GM11168 (cell line): ENCODE measurements around the gene THAP12.
"Not testable (repeated sequence)": the region's sequence is repeated elsewhere in the genome, so short reads cannot be mapped to it uniquely, and the experiment has no call there.

Source experiments
- in situ Hi-C: fragments of 300-500 bp; cut with MboI; formaldehyde crosslinking; loops from one replicate; pipeline ENCODE4 v1.12.0; 2022; ENCODE audit warnings: low sequenced_read_pairs; ENCODE audit not compliant: unreplicated experiment

THAP12 gene, protein sequence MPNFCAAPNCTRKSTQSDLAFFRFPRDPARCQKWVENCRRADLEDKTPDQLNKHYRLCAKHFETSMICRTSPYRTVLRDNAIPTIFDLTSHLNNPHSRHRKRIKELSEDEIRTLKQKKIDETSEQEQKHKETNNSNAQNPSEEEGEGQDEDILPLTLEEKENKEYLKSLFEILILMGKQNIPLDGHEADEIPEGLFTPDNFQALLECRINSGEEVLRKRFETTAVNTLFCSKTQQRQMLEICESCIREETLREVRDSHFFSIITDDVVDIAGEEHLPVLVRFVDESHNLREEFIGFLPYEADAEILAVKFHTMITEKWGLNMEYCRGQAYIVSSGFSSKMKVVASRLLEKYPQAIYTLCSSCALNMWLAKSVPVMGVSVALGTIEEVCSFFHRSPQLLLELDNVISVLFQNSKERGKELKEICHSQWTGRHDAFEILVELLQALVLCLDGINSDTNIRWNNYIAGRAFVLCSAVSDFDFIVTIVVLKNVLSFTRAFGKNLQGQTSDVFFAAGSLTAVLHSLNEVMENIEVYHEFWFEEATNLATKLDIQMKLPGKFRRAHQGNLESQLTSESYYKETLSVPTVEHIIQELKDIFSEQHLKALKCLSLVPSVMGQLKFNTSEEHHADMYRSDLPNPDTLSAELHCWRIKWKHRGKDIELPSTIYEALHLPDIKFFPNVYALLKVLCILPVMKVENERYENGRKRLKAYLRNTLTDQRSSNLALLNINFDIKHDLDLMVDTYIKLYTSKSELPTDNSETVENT

DNA sequence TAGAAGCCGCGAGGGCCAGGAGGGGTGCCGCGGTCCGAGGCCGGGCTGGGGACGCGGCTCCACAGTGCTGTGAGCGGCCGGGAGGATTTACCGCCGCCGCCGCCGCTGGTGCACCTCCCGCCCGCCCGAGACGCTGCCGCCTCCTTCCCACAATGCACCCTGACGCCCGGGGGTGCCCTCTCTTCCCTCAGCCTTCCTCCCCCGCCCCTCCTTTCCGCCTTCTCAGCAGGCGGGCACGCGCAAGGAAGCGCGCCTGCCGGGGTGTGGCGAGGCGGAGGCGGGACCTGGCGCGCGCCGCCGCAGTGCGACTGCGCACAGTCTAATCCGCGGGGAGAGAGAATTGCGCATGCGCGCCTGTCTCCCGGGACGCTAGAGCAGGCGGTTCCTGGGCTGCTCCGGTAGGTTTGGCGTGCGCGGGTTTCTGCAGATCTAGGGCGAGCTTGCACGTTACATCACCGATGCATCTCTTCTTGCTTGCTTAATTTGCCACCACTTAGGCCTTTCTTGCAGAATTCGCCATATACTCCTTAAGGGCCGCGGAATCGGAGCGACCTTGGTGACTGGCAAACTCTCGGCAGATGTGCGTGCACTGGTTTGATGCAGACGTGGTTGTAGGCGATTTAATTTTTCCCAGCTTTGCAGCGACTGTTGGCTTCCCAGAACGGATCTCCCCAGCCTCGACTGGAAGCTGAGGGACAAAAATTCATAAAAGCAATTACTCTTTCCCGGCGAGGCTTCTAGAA is at the start of gene THAP12, which contains the start of gene GVQW3:
Gene THAP12, minus strand, starts transcription at position 156 of the 743 bp plus-strand sequence. CDS start 296 bp downstream, outside the sequence.
Gene GVQW3, plus strand, starts transcription at position 347 of the 743 bp plus-strand sequence. CDS start 506 bp downstream, outside the sequence.
- in situ Hi-C loops: no loop called here

DNA sequence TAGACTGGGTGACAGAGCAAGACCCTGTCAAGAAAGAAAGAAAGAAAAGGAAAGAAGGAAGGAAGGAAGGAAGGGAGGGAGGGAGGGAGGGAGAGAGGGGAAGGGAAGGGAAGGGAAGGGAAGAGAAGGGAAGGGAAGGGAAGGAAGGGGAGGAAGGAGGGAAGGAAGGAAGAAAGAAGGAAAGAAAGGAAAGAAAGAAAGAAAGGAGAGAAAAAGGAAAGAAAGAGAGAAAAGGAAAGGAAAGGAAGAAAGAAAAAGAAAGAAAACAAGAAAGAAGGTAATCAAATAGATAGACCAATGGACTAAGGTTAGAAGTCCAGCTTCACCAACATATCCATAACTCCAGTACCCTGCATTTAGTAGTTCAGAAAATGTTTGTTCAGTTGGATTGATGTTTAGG is 45.7 kb upstream of the THAP12 start:
- in situ Hi-C loops: no loop called here

DNA sequence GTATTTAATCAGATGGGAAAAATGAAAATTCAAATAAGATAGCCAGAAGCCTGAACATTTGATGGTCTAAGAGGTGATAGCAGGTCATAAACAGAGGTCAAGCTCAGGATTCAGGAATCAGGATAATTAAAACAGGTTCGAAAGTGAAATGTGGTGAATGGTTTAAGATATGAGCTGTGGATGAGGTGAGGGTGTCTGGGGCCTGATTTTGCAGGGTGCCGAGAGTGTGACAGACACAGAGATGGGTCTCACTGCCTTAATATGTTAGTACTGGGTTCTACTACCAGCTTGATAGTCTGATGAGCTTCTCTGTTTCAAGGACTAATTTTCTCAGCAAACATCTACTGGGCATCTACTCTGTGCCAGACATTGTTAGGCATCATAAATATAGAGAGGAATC is 44.0 kb upstream of the THAP12 start:
- in situ Hi-C loops: no loop called here

DNA sequence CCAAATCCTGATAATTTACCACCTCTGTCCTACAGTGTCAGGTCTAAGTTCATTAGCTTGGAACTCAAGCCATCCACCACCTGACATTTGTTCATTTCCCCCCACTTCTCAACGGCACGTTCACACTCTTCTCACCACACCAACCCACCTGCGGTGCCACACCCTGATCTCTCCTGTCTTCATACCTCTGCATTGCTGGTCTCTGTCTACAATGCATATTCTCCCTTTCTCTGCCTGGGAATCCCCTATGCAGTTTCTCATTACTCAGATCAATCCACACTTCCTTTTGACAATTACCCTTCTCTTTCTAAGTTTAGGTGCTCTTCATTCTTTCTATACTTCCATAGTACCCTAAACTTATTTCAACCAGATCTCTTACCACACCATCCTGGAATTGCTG is 43.4 kb upstream of the THAP12 start:
- in situ Hi-C loops: no loop called here

DNA sequence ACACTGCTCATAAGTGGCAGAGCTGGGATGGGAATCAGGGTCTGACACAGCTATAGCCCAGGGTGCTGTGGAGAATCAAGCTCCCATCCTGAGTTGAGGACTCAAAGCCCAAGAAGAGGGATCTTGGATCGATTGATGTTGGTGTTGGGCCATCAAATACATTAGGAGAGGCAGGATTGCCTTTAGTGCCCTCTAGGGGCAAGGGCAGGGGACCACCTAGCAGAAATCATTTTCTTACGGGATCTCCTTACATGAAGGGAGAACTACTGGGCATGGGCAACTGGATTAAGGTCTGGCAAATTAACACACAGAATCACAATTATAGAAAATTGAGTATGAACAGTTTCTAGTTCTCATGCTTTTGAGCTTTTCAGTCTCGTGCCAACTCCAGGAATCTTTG is 39.0 kb upstream of the THAP12 start:
- in situ Hi-C loops: no loop called here

DNA sequence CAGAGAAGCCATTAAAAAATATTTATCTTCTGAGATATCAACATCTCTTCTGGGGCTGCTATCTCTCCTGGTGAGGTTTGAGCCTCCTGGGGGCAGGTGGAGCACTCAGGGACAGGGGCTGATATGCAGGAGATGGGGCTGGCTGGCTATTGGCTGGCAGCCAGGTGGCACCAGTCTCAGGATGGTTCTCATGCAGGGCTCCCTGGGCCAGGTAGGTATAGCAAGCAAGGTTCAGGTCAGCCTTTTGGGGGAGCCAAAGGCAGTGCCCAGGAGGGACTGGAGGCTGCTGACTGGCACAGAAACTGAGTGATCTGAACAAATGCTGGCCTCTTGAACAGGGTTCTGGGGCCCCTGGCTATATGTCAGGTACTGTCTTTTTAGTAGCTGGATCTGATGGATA is 34.1 kb upstream of the THAP12 start:
- in situ Hi-C loops: no loop called here

DNA sequence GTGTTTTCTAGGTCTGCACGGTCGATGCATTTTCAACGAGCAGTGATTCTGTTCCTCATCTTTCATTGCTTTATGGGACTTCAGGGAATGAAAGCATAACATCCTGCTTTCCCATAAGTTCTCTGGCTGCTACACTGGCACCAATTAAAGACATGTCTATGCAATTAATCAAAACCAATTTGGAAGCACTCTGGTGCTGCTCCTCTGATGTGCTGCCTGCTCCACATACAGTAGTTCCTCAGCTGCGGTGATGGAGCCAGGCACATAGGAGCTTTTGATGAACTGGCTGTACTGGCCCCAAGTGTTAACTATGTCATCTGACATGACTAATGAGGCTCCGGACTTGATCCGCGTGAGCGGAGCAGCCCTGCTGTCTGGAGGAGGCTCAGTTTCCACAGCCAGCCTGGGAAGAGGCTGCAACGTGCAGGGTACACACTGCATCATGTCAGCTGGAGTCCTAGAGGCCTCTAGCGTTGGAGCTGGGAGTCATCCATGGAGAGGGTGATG is 30.0 kb upstream of the THAP12 start:
- in situ Hi-C loops: no loop called here

DNA sequence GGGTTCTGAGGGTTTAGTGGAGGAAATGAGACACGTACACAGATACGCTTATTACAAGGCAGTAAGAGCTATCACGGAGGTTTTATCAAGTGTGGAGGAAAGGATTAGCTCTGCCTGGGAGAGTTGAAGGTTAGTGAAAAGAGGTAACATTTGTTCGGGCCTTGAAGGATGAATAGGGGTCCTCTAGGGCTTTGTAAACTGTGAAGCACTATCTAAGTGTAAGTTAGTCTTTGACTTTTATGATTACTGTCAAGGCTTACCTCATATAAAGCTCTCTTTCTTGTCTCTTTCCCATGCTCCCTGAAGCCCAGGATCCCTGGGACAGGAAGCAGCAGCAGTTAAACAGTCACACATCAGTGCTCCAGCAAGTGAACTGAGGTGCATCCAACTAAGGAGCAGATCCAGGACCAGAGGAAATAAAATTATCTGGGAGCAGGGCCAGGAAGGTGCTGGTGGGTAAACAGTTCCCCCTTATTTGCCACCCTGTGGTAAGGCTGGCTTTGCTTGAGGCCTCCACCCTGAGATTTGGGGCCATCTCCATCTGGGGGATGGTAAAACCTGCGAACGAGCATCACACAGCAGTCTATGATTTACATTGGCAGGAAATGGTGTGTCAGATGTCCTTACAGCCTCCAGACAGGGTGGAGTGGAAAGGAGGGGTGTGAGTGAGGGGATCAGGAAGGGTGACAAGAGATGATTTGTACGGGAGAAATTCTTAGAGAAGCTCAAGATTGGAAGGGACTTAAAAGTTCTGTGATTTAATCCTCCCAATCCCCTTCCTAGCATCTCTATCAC is 27.4 kb upstream of the THAP12 start:
- in situ Hi-C loops: no loop called here

DNA sequence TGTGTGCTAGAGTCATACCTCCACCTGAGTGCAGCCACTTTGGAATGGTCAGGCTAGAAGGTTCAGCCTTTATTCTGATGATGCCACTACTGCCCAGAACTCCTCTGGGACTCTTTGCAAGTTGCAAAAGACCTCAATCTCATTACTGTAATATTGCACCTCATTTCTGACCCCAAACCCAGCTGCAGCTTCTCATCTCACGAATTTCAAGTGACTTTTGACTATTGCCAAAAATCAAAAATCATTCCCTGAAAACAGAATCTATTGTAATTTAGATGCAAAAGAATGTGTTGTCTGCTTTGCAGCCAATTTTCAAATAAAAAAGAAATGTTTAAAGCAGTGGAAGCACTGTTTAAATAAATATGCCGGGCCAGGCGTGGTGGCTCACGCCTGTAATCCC is 25.4 kb upstream of the THAP12 start:
- in situ Hi-C loops: no loop called here

DNA sequence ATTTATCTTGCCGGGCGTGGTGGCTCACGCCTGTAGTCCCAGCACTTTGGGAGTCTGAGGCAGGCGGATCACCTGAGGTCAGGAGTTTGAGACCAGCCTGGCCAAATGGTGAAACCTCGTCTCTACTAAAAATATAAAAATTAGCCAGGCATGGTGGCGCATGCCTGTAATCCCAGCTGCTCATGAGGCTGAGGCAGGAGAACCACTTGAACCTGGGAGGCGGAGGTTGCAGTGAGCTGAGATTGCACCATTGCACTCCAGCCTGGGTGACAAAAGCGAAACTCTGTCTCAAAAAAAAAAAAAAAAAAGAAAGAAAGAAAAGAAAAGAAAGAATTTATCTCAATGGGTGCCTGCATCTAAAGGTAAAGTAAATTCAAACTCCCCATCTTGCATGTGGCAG is 20.6 kb upstream of the THAP12 start:
- in situ Hi-C loops: not testable (repeated sequence)

DNA sequence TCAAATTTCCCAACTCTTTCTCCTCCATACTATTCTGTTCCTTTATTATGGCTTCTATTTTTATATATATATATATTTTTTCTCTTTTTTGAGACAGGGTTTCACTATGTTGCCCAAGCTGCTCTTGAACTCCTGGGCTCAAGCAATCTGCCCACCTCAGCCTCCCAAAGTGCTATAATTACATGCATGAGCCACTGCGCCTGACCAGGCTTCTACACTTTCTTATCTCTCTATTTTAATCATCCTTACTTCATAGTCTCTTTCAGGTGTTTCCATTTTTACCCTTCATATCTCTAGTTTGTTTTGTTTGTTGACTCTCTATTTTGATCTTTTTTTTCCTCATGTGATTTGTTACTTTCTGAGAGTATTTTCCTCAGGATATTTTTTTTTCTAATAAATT is 20.0 kb upstream of the THAP12 start:
- in situ Hi-C loops: no loop called here

DNA sequence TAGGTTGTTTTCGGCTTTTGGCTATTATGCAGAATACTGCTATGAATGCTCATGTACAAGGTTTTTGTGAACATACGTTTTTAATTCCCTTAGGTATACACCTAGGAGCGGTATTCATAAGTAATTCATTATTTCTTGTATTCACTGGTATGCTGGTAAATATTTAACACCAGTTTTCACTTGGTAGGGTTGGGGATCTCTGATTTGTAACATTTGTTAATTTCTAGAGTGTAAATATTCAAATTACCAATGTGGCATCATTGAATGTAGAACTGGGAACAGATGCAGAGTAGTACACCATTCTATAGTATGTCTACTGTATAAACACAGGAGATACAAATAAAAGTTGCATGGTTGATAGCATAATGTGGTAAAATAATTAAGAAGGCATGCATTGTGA is 16.5 kb upstream of the THAP12 start:
- in situ Hi-C loops: no loop called here

DNA sequence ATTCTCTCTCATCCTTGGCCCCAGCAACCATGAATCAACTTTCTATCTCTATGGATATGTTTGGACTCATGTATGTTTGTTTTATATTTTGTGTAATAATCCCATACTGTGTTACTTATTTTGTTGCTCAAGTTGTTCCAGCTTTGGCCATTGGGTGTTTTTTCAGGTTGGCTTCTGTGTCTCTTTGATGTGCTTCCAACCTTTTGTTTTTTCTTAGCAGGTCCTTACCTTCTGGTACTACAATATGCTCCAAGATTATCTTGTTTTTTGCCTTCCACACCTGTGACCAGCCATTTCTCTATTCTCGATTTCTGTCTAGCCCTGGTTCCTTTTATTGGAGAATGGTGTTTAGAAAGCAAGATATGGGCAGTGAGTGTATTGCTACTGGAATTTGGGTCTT is 14.4 kb upstream of the THAP12 start:
- in situ Hi-C loops: no loop called here

DNA sequence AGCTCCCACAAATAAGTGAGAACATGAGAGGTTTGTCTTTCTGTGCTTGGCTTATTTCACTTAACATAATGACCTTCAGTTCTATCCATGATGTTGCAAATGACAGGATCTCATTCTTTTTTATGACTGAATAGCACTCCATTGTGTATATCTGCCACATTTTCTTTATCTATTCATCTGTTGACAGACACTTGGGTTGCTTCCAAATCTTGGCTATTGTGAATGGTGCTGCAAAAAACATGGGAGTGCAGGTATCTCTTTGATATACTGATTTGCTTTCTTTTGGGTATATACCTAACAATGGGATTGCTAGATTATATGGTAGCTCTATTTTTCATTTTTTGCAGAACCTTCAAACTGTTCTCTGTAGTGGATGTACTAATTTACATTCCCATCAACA is 13.5 kb upstream of the THAP12 start:
- in situ Hi-C loops: no loop called here

DNA sequence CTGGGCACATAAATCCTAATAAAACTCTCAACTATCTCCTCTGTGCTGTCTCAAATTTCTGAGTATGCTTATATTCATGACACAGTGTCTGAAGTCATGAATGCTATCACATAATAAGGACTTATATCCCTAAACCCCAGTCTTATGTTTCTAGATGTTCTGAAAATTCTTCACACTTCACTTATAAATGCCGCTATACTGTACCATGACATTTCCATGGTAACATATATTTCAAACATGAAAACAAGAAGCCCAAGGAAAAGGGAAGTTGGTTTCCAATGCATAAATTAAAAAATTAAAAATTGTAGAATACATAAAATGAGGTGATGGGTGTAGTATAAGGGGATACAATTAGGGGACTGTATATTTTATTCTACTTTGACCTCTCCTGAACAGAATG is 11.9 kb upstream of the THAP12 start:
- in situ Hi-C loops: no loop called here

DNA sequence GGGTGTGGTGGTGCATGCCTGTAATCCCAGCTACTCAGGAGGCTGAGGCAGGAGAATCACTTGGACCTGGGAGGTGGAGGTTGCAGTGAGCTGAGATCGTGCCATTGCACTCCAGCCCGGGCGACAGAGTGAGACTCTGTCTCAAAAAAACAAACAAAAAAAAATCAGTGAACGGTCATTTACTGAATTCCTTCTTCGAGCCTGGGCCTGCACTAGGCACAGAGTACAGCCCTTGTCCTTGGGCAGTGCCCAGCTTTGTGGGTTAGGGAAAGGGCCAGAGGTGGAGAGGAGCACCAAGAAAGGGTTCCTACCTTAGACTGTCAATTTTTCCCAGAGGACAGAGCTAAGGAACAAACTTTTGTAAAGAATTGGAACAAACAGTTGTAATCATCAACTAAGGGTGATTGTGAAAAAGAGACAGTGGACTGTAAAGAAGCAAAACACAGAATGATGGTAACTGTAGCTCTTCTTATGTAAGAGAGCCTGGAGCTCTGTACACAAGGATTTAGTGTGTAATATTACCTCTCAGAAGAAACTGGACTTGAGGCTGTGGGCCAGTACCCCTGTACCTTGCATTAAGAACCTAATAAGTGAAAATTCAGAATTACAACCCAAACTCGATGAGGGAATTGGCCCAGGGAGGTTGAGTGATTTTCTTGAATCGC is 11.0 kb upstream of the THAP12 start:
- in situ Hi-C loops: no loop called here

DNA sequence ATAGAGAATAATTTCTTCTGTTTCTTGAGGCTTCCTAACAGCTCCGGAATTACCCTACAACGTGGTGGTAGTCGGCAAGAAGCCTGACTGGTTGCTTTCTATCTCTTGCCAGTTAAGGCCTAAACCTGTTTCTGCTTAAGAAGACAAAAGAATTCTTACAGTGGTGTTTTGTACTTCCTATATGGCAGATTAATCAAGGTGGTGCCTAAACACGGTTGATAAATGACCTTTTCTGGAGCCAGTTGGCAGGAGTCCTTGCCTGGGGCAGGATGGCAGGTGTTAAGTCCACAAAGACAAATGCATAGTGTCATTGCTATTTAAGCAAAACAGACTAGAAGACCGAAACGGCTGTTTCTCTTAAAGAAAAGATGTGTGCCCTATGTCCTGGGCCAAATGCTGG is 10.1 kb upstream of the THAP12 start:
- in situ Hi-C loops: no loop called here

DNA sequence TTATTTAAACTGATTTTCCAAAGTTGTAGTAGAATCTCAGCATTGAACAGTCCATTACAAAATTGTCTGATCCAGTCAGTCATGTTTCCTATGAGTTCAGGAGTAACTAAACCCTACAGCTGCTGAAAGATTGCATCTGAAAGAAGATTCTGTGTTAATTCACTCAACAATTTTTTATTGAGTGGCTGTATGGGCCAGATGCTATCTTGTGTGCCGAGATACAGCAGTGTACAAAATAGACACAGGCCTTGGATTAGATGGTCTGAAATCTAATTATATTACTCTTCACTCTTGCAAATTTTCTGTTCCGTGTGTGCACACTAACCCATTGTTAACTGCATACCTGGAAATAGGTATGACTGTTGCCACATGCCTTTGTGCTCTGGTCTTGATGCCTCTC is 7.5 kb upstream of the THAP12 start:
- in situ Hi-C loops: no loop called here

DNA sequence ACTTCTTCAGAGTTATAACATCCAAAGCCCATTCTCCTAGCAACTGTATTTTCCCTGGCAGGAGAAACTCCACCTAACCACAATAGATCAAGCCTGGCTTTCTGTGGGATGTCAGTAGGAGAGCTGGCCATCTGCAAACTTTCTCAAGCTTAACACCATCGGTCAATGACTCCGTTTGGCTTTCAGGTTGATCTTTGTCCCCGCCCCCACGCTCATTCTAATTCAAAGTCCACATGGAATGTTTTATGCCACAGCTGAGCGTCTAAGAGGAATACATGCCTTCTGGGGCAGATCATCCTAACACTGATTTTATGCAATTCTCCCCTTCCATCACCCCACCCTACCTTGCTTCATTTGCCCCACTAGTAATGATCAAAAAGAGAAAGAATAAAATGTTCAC is 5.0 kb upstream of the THAP12 start:
- in situ Hi-C loops: no loop called here
